IMR-90 (cell line): ENCODE results near the gene ALOXE3. TPM values are rescaled to one million over a fixed set of nuclear protein-coding genes. Genes with fewer than 3 reads are reported as not detected.

ENCODE experiments used
- ATAC-seq: fragments of 200-7000 bp; cut with Tn5 transposase; 2 replicates; pipeline ENCODE4 v1.9.1; 2020; ENCODE audit warnings: low read depth, mild to moderate bottlenecking, moderate library complexity
- BruUV-seq: library from RNA; stranded (reverse); fragments of 400-500 nt; replicated peaks from 2 replicates; lab custom pipeline; 2021; lab: Mats Ljungman, UMichigan
- CTCF ChIA-PET: fragments of 300-600 bp; formaldehyde crosslinking; extraction: SDS; loops from one replicate; lab custom pipeline; 2021; ENCODE audit warnings: antibody characterized with exemption; lab: Yijun Ruan, JAX
- POLR2A ChIA-PET: fragments of 300-600 bp; sonication (Branson Sonifier 250); formaldehyde crosslinking; loops from one replicate; lab custom pipeline; 2022; ENCODE audit warnings: antibody characterized with exemption; ENCODE audit not compliant: unreplicated experiment; lab: Charles Lee
- DNase-seq: peaks from one replicate; pipeline ENCODE4 v3.0.0; 2013
- H2AFZ ChIP-seq: replicated peaks from 2 replicates; pipeline ENCODE3; 2013; ENCODE audit warnings: low read length, mild to moderate bottlenecking; ENCODE audit not compliant: poor library complexity
- H2AK5ac ChIP-seq: 2 replicates; pipeline ENCODE4 v1.6.1; 2013; ENCODE audit warnings: low read depth, low read length, inconsistent platforms
- H2AK9ac ChIP-seq: replicated peaks from 2 replicates; pipeline ENCODE3; 2013; ENCODE audit warnings: mild to moderate bottlenecking, low read depth, low read length, moderate library complexity; ENCODE audit not compliant: poor library complexity
- H2BK120ac ChIP-seq: 2 replicates; pipeline ENCODE4 v1.6.1; 2013; ENCODE audit warnings: low read depth, low read length, inconsistent platforms
- H2BK15ac ChIP-seq: 3 replicates; pipeline ENCODE4 v1.6.1; 2013; ENCODE audit warnings: low read depth, low read length, inconsistent platforms
- H2BK20ac ChIP-seq: 2 replicates; pipeline ENCODE4 v1.6.1; 2013; ENCODE audit warnings: low read depth, mild to moderate bottlenecking, inconsistent platforms, low read length, moderate library complexity
- H2BK5ac ChIP-seq: 2 replicates; pipeline ENCODE4 v1.6.1; 2013; ENCODE audit warnings: mild to moderate bottlenecking, low read depth, low read length, inconsistent platforms; ENCODE audit not compliant: poor library complexity, severe bottlenecking
- H3K14ac ChIP-seq: replicated peaks from 2 replicates; pipeline ENCODE4 v1.6.1; 2013; ENCODE audit warnings: low read depth, low read length, inconsistent platforms
- H3K18ac ChIP-seq: 2 replicates; pipeline ENCODE4 v1.6.1; 2013; ENCODE audit warnings: low read depth, low read length, control low read depth
- H3K23ac ChIP-seq: 2 replicates; pipeline ENCODE4 v1.6.1; 2013; ENCODE audit warnings: low read depth, low read length, inconsistent platforms
- H3K27ac ChIP-seq: 2 replicates; pipeline ENCODE4 v1.5.1; 2013; ENCODE audit warnings: mild to moderate bottlenecking, control low read depth, low read length; ENCODE audit not compliant: insufficient read depth
- H3K27me3 ChIP-seq: 2 replicates; pipeline ENCODE4 v1.6.1; 2013; ENCODE audit warnings: low read length; ENCODE audit not compliant: control insufficient read depth, insufficient read depth
- H3K36me3 ChIP-seq: 2 replicates; pipeline ENCODE4 v1.6.1; 2013; ENCODE audit warnings: low read length, mixed read lengths; ENCODE audit not compliant: control insufficient read depth, insufficient read depth
- H3K4ac ChIP-seq: 2 replicates; pipeline ENCODE4 v1.6.1; 2013; ENCODE audit warnings: low read depth, low read length, inconsistent platforms
- H3K4me1 ChIP-seq: 2 replicates; pipeline ENCODE4 v1.6.1; 2013; ENCODE audit warnings: low read length, mixed read lengths; ENCODE audit not compliant: control insufficient read depth, insufficient read depth
- H3K4me2 ChIP-seq: 2 replicates; pipeline ENCODE4 v1.6.1; 2013; ENCODE audit warnings: low read depth, mild to moderate bottlenecking, control low read depth, low read length, moderate library complexity
- H3K4me3 ChIP-seq: 2 replicates; pipeline ENCODE4 v1.5.1; 2013; ENCODE audit warnings: low read depth, mild to moderate bottlenecking, control low read depth, low read length, moderate library complexity; ENCODE audit not compliant: insufficient read depth
- H3K56ac ChIP-seq: 2 replicates; pipeline ENCODE4 v1.6.1; 2013; ENCODE audit warnings: low read length, inconsistent platforms; ENCODE audit not compliant: insufficient read depth; ENCODE audit errors: extremely low read depth
- H3K79me1 ChIP-seq, 2 experiments: 2 replicates each; pipeline ENCODE4 v1.6.1; 2013; ENCODE audit warnings: low read length in 2 of 2, inconsistent platforms in 1 of 2, low read depth in 1 of 2
- H3K9ac ChIP-seq: 2 replicates; pipeline ENCODE4 v1.6.1; 2013; ENCODE audit warnings: low read depth, low read length, control low read depth
- H3K9me1 ChIP-seq: 2 replicates; pipeline ENCODE4 v1.6.1; 2013; ENCODE audit warnings: low read length, inconsistent platforms; ENCODE audit not compliant: insufficient read depth
- H3K9me3 ChIP-seq: 2 replicates; pipeline ENCODE4 v1.6.1; 2013; ENCODE audit warnings: low read length; ENCODE audit not compliant: control insufficient read depth, insufficient read depth
- H4K20me1 ChIP-seq: 2 replicates; pipeline ENCODE4 v1.6.1; 2013; ENCODE audit warnings: low read length, inconsistent platforms; ENCODE audit not compliant: insufficient read depth
- H4K5ac ChIP-seq: 2 replicates; pipeline ENCODE4 v1.6.1; 2013; ENCODE audit warnings: mild to moderate bottlenecking, low read depth, low read length, control low read depth
- H4K8ac ChIP-seq, 2 experiments: 2 replicates each; pipeline ENCODE4 v1.6.1; 2013; ENCODE audit warnings: low read depth in 2 of 2, low read length in 2 of 2, control low read depth in 1 of 2, inconsistent platforms in 1 of 2
- H4K91ac ChIP-seq: 2 replicates; pipeline ENCODE4 v1.6.1; 2013; ENCODE audit warnings: low read depth, low read length, inconsistent platforms; ENCODE audit not compliant: insufficient read depth
- BHLHE40 ChIP-seq: fragments of 150-350 bp; IDR thresholded peaks from 2 replicates; pipeline ENCODE4 v1.6.1; 2016; ENCODE audit warnings: mild to moderate bottlenecking, low read depth, low read length
- CHD1 ChIP-seq: IDR thresholded peaks from 2 replicates; pipeline ENCODE4 v1.6.1; 2012; ENCODE audit warnings: low read depth, low read length, improper control_type of control experiment
- ELK1 ChIP-seq: fragments of 150-350 bp; IDR thresholded peaks from 2 replicates; pipeline ENCODE4 v1.6.1; 2016; ENCODE audit warnings: low read depth, mild to moderate bottlenecking, low read length, moderate library complexity, borderline replicate concordance
- FOS ChIP-seq: fragments of 150-350 bp; IDR thresholded peaks from 2 replicates; pipeline ENCODE4 v1.6.1; 2016; ENCODE audit warnings: low read depth, low read length
- MAFK ChIP-seq: IDR thresholded peaks from 2 replicates; pipeline ENCODE4 v1.6.1; 2012; ENCODE audit warnings: low read depth, low read length, improper control_type of control experiment
- MAZ ChIP-seq: IDR thresholded peaks from 2 replicates; pipeline ENCODE4 v1.6.1; 2012; ENCODE audit warnings: low read depth, mild to moderate bottlenecking, low read length, improper control_type of control experiment, moderate library complexity, borderline replicate concordance
- MXI1 ChIP-seq: IDR thresholded peaks from 2 replicates; pipeline ENCODE4 v1.6.1; 2012; ENCODE audit warnings: low read depth, mild to moderate bottlenecking, low read length, moderate library complexity, borderline replicate concordance
- NFE2L2 ChIP-seq: fragments of 150-350 bp; IDR thresholded peaks from 2 replicates; pipeline ENCODE4 v1.6.1; 2016; ENCODE audit warnings: low read depth, mild to moderate bottlenecking, low read length
- POLR2A ChIP-seq: IDR thresholded peaks from 2 replicates; pipeline ENCODE4 v1.6.1; 2012; ENCODE audit warnings: mild to moderate bottlenecking, low read depth, low read length
- RAD21 ChIP-seq: IDR thresholded peaks from 2 replicates; pipeline ENCODE4 v1.6.1; 2012; ENCODE audit warnings: low read length, improper control_type of control experiment
- RCOR1 ChIP-seq: IDR thresholded peaks from 2 replicates; pipeline ENCODE4 v1.6.1; 2012; ENCODE audit warnings: mild to moderate bottlenecking, low read length, improper control_type of control experiment; ENCODE audit not compliant: insufficient replicate concordance
- RFX5 ChIP-seq: IDR thresholded peaks from 2 replicates; pipeline ENCODE4 v1.8.0; 2012; ENCODE audit warnings: low read depth, mild to moderate bottlenecking, low read length, moderate library complexity
- SMC3 ChIP-seq: fragments of 150-350 bp; IDR thresholded peaks from 2 replicates; pipeline ENCODE4 v1.6.1; 2016; ENCODE audit warnings: low read depth, mild to moderate bottlenecking, antibody characterized with exemption, low read length, moderate library complexity
- WGBS, 2 experiments: methylation state at CpG; one replicate each; pipeline versions ENCODE4 v1.1.5 to v1.1.7; 2013; ENCODE audit warnings: missing lambda C conversion rate in 2 of 2; ENCODE audit not compliant: insufficient read length in 1 of 2; ENCODE audit errors: extremely low coverage in 2 of 2; 5-methylcytosine and 5-hydroxymethylcytosine counted together
- dilution Hi-C: fragments of 300-500 bp; cut with HindIII; formaldehyde crosslinking; loops from one replicate; pipeline ENCODE4 v1.14.3; 2018; ENCODE audit warnings: low sequenced_read_pairs; ENCODE audit not compliant: unreplicated experiment
- in situ Hi-C: fragments of 300-500 bp; cut with MboI; formaldehyde crosslinking; loops from 3 replicates; pipeline ENCODE4 v1.14.3; 2019; ENCODE audit warnings: low sequenced_read_pairs, inconsistent platforms, mixed read lengths
- intact Hi-C: fragments of 100-400 bp; cut with micrococcal nuclease; formaldehyde crosslinking; loops from 2 replicates; pipeline ENCODE4 v1.10.0; 2022
- polyA plus RNA-seq, 3 experiments: library from polyadenylated mRNA; depleted of rRNA; stranded (reverse); fragments of >200 nt; gene quantifications; 2 replicates each; pipeline ENCODE4 v1.2.3, GENCODE V29; 2012; ENCODE audit warnings: low replicate concordance in 1 of 3
- total RNA-seq: library from RNA; depleted of rRNA; stranded (reverse); fragments of >200 nt; gene quantifications from 2 replicates; pipeline ENCODE4 v1.2.3, GENCODE V29; 2012
- TF ChIP-seq, protein P1 (sequence below): conservative IDR thresholded peaks from 2 replicates; pipeline ENCODE4 v1.5.1; 2012; ENCODE audit warnings: mild to moderate bottlenecking, low read depth, low read length, improper control_type of control experiment
- TF ChIP-seq, protein P2 (sequence below): fragments of 150-350 bp; IDR thresholded peaks from 2 replicates; pipeline ENCODE4 v1.6.1; 2017; ENCODE audit warnings: mild to moderate bottlenecking, antibody characterized with exemption, low read length, low read depth

ALOXE3 gene
- total and polyA plus RNA-seq, 2 of the 4 experiments (the other 2 are of a cell fraction): under 0.01 to 0.26 TPM

GRCh38 chr17:8082292-8082691 is 36.0 kb downstream of the ALOXE3 start:
- Histone ChIP-seq H2AK5ac (no peak overlapping the region), H3K9me3 (no peaks in the 10 kb centered on the region), H3K56ac (no peak overlapping the region), H3K27ac (no peak overlapping the region), H2BK120ac (no peak overlapping the region), H3K9me1 (no peaks in the 10 kb centered on the region), H4K5ac (no peak overlapping the region), H2AFZ (no peak overlapping the region), H3K36me3 (no peaks in the 10 kb centered on the region), H4K20me1 (no peaks in the 10 kb centered on the region), H3K14ac (no peak overlapping the region), H3K27me3 (peaks cover 60% of the 10 kb centered on the region), H3K4me2 (no peak overlapping the region), H4K91ac (no peak overlapping the region), H3K4me1 (0 out of 2 replicates have a peak, but pooled peaks cover 1% of the 10 kb centered on the region), H2BK20ac (no peak overlapping the region), H4K8ac (no peak overlapping the region), H3K4ac (no peak overlapping the region), H2AK9ac (no peak overlapping the region), H3K23ac (no peak overlapping the region), H2BK5ac (no peak overlapping the region), H2BK15ac (no peak overlapping the region), H3K79me1 (no peaks in the 10 kb centered on the region), H3K4me3 (no peak overlapping the region), H3K18ac (no peak overlapping the region), H3K9ac (no peak overlapping the region)
- intact Hi-C loops: loop anchor here (5.0 kb wide), 1 partner anchor 75 kb away; no protein-coding TSS in a partner anchor
- ChIA-PET CTCF (no interaction called here), POLR2A (no interaction called here)
- TF ChIP-seq CHD1: no peak
- no peak for TF ChIP-seq POLR2A
- no peak for TF ChIP-seq BHLHE40
- no peak for TF ChIP-seq MAFK
- TF ChIP-seq RCOR1: no peak
- no peak for TF ChIP-seq RAD21
- no peak for TF ChIP-seq FOS
- no peak for TF ChIP-seq MXI1
- no peak for TF ChIP-seq MAZ
- TF ChIP-seq, protein P1, sequence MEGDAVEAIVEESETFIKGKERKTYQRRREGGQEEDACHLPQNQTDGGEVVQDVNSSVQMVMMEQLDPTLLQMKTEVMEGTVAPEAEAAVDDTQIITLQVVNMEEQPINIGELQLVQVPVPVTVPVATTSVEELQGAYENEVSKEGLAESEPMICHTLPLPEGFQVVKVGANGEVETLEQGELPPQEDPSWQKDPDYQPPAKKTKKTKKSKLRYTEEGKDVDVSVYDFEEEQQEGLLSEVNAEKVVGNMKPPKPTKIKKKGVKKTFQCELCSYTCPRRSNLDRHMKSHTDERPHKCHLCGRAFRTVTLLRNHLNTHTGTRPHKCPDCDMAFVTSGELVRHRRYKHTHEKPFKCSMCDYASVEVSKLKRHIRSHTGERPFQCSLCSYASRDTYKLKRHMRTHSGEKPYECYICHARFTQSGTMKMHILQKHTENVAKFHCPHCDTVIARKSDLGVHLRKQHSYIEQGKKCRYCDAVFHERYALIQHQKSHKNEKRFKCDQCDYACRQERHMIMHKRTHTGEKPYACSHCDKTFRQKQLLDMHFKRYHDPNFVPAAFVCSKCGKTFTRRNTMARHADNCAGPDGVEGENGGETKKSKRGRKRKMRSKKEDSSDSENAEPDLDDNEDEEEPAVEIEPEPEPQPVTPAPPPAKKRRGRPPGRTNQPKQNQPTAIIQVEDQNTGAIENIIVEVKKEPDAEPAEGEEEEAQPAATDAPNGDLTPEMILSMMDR: no peak
- TF ChIP-seq, protein P2, sequence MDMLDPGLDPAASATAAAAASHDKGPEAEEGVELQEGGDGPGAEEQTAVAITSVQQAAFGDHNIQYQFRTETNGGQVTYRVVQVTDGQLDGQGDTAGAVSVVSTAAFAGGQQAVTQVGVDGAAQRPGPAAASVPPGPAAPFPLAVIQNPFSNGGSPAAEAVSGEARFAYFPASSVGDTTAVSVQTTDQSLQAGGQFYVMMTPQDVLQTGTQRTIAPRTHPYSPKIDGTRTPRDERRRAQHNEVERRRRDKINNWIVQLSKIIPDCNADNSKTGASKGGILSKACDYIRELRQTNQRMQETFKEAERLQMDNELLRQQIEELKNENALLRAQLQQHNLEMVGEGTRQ: no peak
- TF ChIP-seq ELK1: no peak
- no peak for TF ChIP-seq RFX5
- no peak for TF ChIP-seq SMC3
- TF ChIP-seq NFE2L2: no peak
- in situ Hi-C loops: loop anchor here (25.0 kb wide), 2 partner anchors 230 to 680 kb away; partner anchors contain the start of genes ARHGEF15 and SPDYE4
- DNase-seq: no peak
- WGBS, 2 experiments: 54% methylated on average over 5 of the region's 10 CpGs; no CpG with 5 or more reads in 1 of the 2 experiments
- no peak for ATAC-seq
- no TSS peak for BruUV-seq
- dilution Hi-C loops: no loop called here
